Glutamatergic neuron (in vitro differentiated cells): ENCODE measurements around the gene PPP3R1. TPM values are rescaled to one million over a fixed set of nuclear protein-coding genes. Genes with fewer than 3 reads are reported as not detected.

Source experiments
- DNase-seq: peaks from one replicate; pipeline ENCODE4 v3.0.0; 2022
- H3K27ac Mint-ChIP-seq: one replicate; pipeline ENCODE4 v1.8.0; 2020; ENCODE audit warnings: mild to moderate bottlenecking, mixed read lengths, inconsistent platforms; ENCODE audit not compliant: unreplicated experiment
- H3K27me3 Mint-ChIP-seq: one replicate; pipeline ENCODE4 v1.8.0; 2020; ENCODE audit warnings: mild to moderate bottlenecking, moderate library complexity, mixed read lengths, inconsistent platforms; ENCODE audit not compliant: unreplicated experiment
- H3K36me3 Mint-ChIP-seq: one replicate; pipeline ENCODE4 v1.8.0; 2020; ENCODE audit warnings: mild to moderate bottlenecking, mixed read lengths, inconsistent platforms; ENCODE audit not compliant: unreplicated experiment
- H3K4me1 Mint-ChIP-seq: one replicate; pipeline ENCODE4 v1.8.0; 2020; ENCODE audit warnings: mild to moderate bottlenecking, low read depth, mixed read lengths, inconsistent platforms; ENCODE audit not compliant: unreplicated experiment
- H3K4me3 Mint-ChIP-seq: one replicate; pipeline ENCODE4 v1.8.0; 2020; ENCODE audit warnings: mild to moderate bottlenecking, mixed read lengths, inconsistent platforms; ENCODE audit not compliant: unreplicated experiment
- H3K9me3 Mint-ChIP-seq: one replicate; pipeline ENCODE4 v1.8.0; 2020; ENCODE audit warnings: mild to moderate bottlenecking, moderate library complexity, mixed read lengths, inconsistent platforms; ENCODE audit not compliant: unreplicated experiment
- total RNA-seq: library from RNA; stranded (reverse); fragmentation: NEBNext Ultra II Directional; extraction: Animal tissue kit (Norgen Biotek cat#: 25700); gene quantifications from one replicate; pipeline ENCODE4 v1.2.1, GENCODE V29; 2021; ENCODE audit not compliant: unreplicated experiment
- TF ChIP-seq, protein P1 (sequence below): fragments of 200-600 bp; sonication (generic); IDR thresholded peaks from one replicate; pipeline ENCODE4 v1.5.0; 2021; ENCODE audit not compliant: partially characterized antibody, unreplicated experiment

The PPP3R1 gene
- total RNA-seq, 1 donor from 2014 or later, result 53.4 TPM

DNA sequence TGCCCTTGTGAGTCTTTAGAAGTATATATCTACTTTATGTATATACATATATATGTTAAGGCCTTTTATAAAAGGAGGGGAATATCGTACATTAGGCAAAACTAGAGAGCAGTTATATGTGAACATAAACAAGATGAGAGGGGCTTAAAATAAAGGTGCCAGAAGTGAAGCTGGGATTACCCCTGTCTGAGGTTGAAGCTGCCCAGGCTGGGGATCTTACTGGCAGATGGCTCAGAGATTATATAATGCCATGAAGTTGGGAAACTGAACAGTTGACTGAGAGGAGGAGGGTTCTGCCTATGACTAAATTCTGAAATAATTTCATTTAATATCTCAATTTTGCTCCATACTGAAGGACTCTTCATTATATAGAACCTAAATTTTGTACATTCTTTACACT lies 88.7 kb downstream of the PPP3R1 start:
- Mint-ChIP-seq H3K36me3 (no peaks in the 10 kb centered on the region), H3K4me1 (peaks cover under 1% of the 10 kb centered on the region), H3K27ac (no peak overlapping the region), H3K27me3 (no peaks in the 10 kb centered on the region), H3K9me3 (no peaks in the 10 kb centered on the region), H3K4me3 (no peak overlapping the region)
- DNase-seq, result no peak
- TF ChIP-seq, protein P1, sequence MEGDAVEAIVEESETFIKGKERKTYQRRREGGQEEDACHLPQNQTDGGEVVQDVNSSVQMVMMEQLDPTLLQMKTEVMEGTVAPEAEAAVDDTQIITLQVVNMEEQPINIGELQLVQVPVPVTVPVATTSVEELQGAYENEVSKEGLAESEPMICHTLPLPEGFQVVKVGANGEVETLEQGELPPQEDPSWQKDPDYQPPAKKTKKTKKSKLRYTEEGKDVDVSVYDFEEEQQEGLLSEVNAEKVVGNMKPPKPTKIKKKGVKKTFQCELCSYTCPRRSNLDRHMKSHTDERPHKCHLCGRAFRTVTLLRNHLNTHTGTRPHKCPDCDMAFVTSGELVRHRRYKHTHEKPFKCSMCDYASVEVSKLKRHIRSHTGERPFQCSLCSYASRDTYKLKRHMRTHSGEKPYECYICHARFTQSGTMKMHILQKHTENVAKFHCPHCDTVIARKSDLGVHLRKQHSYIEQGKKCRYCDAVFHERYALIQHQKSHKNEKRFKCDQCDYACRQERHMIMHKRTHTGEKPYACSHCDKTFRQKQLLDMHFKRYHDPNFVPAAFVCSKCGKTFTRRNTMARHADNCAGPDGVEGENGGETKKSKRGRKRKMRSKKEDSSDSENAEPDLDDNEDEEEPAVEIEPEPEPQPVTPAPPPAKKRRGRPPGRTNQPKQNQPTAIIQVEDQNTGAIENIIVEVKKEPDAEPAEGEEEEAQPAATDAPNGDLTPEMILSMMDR, result no peak

DNA sequence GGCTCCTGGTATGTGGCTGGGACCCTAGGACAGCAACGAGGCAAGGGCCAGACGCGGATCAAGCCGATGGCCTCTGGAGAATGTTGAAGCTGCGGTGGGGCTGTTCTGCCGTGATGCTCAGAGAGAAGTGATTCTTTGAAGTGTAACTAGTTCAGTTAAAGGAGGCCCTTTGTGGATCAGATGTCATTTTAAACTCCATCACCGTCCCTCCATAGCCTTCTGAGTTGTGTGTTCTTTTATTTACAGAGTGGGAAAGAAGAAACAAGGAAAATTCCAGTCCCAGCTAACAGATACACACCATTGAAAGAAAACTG lies 94.2 kb downstream of the PPP3R1 start:
- Mint-ChIP-seq H3K9me3 (peaks cover 9% of the 10 kb centered on the region), H3K27ac (peak overlapping the region; percentile 99), H3K4me3 (peak overlapping the region; percentile 95), H3K36me3 (no peaks in the 10 kb centered on the region), H3K27me3 (peaks cover 4% of the 10 kb centered on the region), H3K4me1 (peaks cover 8% of the 10 kb centered on the region)
- no peak for DNase-seq
- TF ChIP-seq, protein P1, result peak; percentile 5

DNA sequence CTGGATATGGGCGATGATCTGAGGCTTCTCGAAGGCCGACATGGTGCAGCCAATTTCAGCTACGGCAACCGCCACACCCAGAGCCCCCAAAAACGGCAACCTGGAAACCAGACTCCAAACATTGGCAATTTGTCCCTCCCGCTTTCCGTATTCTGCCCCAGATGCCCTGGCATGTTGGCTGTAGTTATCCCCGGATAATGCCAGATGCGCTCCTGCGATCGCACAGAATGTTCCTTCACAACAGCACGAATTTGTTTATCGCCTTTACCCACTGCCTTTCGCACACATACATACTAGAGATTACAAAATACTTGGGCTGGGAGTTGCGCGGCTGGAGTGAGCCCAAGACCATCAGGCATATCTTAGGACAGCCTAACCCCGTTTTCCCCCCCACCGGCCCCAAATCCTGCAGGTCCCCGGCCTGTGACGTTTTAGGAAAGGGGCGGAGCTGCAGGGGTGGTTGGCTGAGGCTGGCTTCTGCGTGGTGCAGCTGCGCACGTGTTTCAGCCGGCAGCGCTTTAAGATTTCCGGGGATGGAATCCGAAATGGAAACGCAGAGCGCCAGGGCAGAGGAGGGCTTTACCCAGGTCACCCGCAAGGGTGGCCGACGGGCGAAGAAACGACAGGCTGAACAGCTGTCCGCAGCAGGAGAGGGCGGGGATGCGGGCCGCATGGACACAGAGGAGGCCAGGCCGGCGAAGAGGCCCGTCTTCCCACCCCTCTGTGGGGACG lies 94.8 kb downstream of the PPP3R1 start, which contains the start of gene PNO1:
Gene PNO1, plus strand, starts transcription at position 487 of the 732 bp plus-strand sequence. Its CDS starts 47 bp downstream, at position 534.
- peaks cover 4% of the 10 kb centered on the region for H3K27me3 Mint-ChIP-seq
- peaks cover 9% of the 10 kb centered on the region for H3K9me3 Mint-ChIP-seq
- H3K36me3 Mint-ChIP-seq, result no peaks in the 10 kb centered on the region
- DNase-seq, result peak; percentile 96
- peak within 1 kb of the TSS; percentile 95 for H3K4me3 Mint-ChIP-seq
- TF ChIP-seq, protein P1, result peak; percentile 17
- H3K27ac Mint-ChIP-seq, result peak within 1 kb of the TSS; percentile 99
- peaks cover 8% of the 10 kb centered on the region for H3K4me1 Mint-ChIP-seq

DNA sequence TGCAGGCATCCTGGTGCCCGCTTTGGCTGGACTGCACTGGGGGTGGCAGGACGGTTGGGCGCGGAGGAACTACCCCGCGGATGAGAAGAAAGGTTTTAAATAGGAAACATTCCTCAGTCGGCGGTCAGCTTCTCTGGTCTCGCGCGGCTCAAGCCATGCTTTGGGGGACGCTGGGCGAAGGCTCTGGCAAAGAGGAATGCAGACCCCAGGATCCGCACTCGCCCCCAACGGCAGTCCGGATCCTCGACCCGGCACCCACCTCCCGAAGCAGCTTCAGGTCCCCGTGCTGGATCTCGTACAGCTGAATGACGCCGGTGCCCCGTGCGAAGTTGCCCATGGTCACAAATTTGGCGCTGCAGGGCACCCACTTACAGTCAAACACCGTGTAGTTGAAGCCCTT lies 95.3 kb downstream of the PPP3R1 start:
- DNase-seq, result peak; percentile 45
- H3K36me3 Mint-ChIP-seq, result no peaks in the 10 kb centered on the region
- peaks cover 9% of the 10 kb centered on the region for H3K9me3 Mint-ChIP-seq
- peak overlapping the region; percentile 99 for H3K27ac Mint-ChIP-seq
- H3K4me1 Mint-ChIP-seq, result peaks cover 8% of the 10 kb centered on the region
- TF ChIP-seq, protein P1, result no peak
- H3K4me3 Mint-ChIP-seq, result peak overlapping the region; percentile 95
- H3K27me3 Mint-ChIP-seq, result peaks cover 4% of the 10 kb centered on the region

- TF ChIP-seq, protein P1, result no peak
- H3K4me1 Mint-ChIP-seq, result peaks cover 8% of the 10 kb centered on the region
- peak overlapping the region; percentile 99 for H3K27ac Mint-ChIP-seq
- H3K27me3 Mint-ChIP-seq, result peaks cover 4% of the 10 kb centered on the region
- peaks cover 9% of the 10 kb centered on the region for H3K9me3 Mint-ChIP-seq
- no peaks in the 10 kb centered on the region for H3K36me3 Mint-ChIP-seq
- peak overlapping the region; percentile 95 for H3K4me3 Mint-ChIP-seq
- no peak for DNase-seq
Measured at GRCh38 chr2:68156419-68156818, 95.9 kb downstream of the PPP3R1 start.
